ENCODE results near the gene RADIL. TPM values are rescaled to one million over a fixed set of nuclear protein-coding genes. Genes with fewer than 3 reads are reported as not detected.

Gene RADIL
- total and polyA plus RNA-seq, 2 of the 13 experiments (the other 11 are each of a cell fraction or from before 2014, with no cell fraction given), result 0.05 to 0.09 TPM

DNA sequence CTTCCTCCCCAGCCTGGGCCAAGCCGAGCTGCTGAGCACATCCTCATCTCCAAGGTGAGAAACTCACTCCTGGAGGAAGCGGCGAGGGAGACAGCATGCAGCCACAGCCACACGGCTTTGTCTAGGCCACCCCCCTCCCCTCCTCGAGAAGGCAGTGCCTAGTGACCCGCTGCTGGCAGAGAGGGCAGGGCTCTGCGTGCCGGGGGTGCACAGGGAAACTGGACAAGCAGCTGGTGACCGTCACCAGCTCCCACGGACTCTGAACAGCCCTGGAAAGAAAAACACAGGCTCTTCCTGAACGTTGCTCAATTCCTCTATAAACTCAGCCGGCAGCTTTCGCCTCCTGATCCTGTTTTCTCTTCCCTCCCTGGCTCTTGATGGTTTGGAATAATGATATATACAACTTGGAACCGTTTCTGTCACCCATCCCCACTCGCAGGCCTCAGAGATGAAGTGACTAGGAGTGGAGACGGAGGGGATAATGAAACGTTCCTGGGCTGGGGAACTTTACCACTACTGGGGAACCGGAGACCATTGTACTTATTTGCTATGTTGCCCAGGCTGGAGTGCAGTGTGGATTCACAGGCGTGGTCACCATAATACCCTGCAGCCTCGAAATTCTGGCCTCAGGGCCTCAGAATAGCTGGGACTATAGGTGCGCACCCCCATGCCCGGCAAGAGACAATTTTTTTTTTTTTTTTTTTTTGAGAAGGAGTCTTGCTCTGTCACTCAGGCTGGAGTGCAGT is 41.0 kb downstream of the RADIL start (continued):
- TF ChIP-seq, protein P1, sequence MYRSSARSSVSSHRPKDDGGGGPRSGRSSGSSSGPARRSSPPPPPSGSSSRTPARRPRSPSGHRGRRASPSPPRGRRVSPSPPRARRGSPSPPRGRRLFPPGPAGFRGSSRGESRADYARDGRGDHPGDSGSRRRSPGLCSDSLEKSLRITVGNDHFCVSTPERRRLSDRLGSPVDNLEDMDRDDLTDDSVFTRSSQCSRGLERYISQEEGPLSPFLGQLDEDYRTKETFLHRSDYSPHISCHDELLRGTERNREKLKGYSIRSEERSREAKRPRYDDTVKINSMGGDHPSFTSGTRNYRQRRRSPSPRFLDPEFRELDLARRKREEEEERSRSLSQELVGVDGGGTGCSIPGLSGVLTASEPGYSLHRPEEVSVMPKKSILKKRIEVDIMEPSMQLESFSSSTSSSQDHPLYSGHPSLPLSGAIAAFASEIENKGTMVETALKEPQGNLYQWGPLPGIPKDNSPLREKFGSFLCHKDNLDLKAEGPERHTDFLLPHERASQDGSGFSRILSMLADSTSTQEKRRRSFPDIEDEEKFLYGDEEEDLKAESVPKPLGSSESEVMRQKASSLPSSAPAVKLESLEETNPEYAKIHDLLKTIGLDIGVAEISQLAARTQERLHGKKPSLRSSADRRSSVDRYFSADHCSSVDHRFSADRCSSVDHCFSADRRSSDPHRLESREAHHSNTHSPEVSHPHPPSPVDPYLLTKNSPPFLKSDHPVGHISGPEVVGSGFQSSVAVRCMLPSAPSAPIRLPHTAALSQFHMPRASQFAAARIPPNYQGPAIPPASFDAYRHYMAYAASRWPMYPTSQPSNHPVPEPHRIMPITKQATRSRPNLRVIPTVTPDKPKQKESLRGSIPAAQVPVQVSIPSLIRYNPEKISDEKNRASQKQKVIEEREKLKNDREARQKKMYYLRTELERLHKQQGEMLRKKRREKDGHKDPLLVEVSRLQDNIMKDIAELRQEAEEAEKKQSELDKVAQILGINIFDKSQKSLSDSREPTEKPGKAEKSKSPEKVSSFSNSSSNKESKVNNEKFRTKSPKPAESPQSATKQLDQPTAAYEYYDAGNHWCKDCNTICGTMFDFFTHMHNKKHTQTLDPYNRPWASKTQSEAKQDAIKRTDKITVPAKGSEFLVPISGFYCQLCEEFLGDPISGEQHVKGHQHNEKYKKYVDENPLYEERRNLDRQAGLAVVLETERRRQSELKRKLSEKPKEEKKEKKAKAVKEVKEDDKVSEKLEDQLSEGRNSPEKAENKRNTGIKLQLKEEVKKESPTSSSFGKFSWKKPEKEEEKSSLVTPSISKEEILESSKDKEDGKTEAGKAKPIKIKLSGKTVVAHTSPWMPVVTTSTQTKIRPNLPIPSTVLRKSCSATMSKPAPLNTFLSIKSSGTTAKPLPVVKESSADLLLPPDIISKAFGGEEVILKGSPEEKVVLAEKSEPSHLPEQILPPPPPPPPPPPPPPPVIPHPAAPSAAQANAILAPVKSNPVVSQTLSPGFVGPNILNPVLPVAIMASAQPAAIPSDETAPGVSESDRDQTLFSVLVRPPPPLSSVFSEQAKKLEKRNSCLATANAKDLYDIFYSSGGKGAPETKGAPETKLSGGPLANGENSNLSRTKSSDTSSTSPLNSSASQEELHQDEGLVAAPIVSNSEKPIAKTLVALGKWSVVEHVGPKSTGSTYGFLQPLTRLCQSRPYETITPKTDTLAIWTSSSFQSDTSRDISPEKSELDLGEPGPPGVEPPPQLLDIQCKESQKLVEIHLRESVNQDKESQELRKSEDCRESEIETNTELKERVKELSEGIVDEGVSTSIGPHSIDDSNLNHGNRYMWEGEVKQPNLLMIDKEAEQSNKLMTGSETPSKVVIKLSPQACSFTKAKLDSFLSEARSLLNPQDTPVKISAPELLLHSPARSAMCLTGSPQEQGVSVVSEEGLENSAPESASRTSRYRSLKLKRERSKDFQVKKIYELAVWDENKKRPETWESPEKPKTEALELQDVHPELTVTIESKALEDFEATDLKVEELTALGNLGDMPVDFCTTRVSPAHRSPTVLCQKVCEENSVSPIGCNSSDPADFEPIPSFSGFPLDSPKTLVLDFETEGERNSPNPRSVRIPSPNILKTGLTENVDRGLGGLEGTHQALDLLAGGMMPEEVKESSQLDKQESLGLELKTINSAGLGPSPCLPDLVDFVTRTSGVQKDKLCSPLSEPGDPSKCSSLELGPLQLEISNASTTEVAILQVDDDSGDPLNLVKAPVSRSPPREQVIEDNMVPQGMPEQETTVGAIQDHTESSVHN (CRISPR knock-in tag; IDR thresholded peaks at IDR 0.05), result no peak
- TF ChIP-seq ZNF644 (CRISPR knock-in tag; IDR thresholded peaks at IDR 0.05; ENCODE audit: low read depth) (no peak), SALL1 (CRISPR knock-in tag; IDR thresholded peaks at IDR 0.05) (peak; percentile 51; the same call in 1 of the 2 replicates), ZNF530 (CRISPR knock-in tag; IDR thresholded peaks at IDR 0.05; ENCODE audit: low read depth) (no peak), POLR2AphosphoS2 (IDR thresholded peaks at IDR 0.05; ENCODE audit: low read depth, low read length) (no peak), SNAPC2 (CRISPR knock-in tag; IDR thresholded peaks at IDR 0.05) (no peak), SIX1 (CRISPR knock-in tag; IDR thresholded peaks at IDR 0.05; ENCODE audit: borderline replicate concordance) (no peak), SNAI1 (CRISPR knock-in tag; IDR thresholded peaks at IDR 0.05; ENCODE audit: borderline replicate concordance) (no peak), PAF1 (CRISPR knock-in tag; IDR thresholded peaks at IDR 0.05) (no peak), NR2C2 (CRISPR knock-in tag; IDR thresholded peaks at IDR 0.05; ENCODE audit: borderline replicate concordance) (no peak), TRIM24 (CRISPR knock-in tag; IDR thresholded peaks at IDR 0.05) (no peak), ZNF253 (CRISPR knock-in tag; IDR thresholded peaks at IDR 0.05; ENCODE audit: borderline replicate concordance) (no peak)
- TF ChIP-seq, protein P2, sequence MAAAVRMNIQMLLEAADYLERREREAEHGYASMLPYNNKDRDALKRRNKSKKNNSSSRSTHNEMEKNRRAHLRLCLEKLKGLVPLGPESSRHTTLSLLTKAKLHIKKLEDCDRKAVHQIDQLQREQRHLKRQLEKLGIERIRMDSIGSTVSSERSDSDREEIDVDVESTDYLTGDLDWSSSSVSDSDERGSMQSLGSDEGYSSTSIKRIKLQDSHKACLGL (CRISPR knock-in tag; IDR thresholded peaks at IDR 0.05), result no peak
- TF ChIP-seq, protein P3, sequence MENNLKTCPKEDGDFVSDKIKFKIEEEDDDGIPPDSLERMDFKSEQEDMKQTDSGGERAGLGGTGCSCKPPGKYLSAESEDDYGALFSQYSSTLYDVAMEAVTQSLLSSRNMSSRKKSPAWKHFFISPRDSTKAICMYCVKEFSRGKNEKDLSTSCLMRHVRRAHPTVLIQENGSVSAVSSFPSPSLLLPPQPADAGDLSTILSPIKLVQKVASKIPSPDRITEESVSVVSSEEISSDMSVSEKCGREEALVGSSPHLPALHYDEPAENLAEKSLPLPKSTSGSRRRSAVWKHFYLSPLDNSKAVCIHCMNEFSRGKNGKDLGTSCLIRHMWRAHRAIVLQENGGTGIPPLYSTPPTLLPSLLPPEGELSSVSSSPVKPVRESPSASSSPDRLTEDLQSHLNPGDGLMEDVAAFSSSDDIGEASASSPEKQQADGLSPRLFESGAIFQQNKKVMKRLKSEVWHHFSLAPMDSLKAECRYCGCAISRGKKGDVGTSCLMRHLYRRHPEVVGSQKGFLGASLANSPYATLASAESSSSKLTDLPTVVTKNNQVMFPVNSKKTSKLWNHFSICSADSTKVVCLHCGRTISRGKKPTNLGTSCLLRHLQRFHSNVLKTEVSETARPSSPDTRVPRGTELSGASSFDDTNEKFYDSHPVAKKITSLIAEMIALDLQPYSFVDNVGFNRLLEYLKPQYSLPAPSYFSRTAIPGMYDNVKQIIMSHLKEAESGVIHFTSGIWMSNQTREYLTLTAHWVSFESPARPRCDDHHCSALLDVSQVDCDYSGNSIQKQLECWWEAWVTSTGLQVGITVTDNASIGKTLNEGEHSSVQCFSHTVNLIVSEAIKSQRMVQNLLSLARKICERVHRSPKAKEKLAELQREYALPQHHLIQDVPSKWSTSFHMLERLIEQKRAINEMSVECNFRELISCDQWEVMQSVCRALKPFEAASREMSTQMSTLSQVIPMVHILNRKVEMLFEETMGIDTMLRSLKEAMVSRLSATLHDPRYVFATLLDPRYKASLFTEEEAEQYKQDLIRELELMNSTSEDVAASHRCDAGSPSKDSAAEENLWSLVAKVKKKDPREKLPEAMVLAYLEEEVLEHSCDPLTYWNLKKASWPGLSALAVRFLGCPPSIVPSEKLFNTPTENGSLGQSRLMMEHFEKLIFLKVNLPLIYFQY (CRISPR knock-in tag; IDR thresholded peaks at IDR 0.05; ENCODE audit: borderline replicate concordance), result no peak
